H1 (cell line): Measurements from ENCODE around the gene STEEP1. TPM values are rescaled to one million over a fixed set of nuclear protein-coding genes. Genes with fewer than 3 reads are reported as not detected.

Experiments used
- CTCF ChIA-PET: fragments of 300-600 bp; sonication (Branson Sonifier 250); formaldehyde crosslinking; loops from one replicate; lab custom pipeline; 2021; ENCODE audit not compliant: partially characterized antibody; lab: Charles Lee
- POLR2A ChIA-PET: fragments of 300-600 bp; sonication (Branson Sonifier 250); formaldehyde crosslinking; loops from one replicate; lab custom pipeline; 2021; ENCODE audit warnings: inconsistent platforms; ENCODE audit not compliant: partially characterized antibody; lab: Charles Lee
- DNase-seq, 2 experiments: peaks; one replicate each; pipeline versions ENCODE4 v3.0.0 to v3.0.0-alpha.2; 2010 to 2022; ENCODE audit warnings: low spot score in 2 of 2, low read depth in 1 of 2, mixed read lengths in 1 of 2
- FAIRE-seq: peaks from 2 replicates; lab custom pipeline; 2011; peaks lifted over from hg19 to GRCh38; lab: Jason Lieb, UNC
- H2AFZ ChIP-seq: 2 replicates; pipeline ENCODE4 v1.8.1; 2012; ENCODE audit warnings: low read length, inconsistent platforms
- H2AK5ac ChIP-seq: 2 replicates; pipeline ENCODE4 v1.6.1; 2013; ENCODE audit warnings: low read depth, low read length
- H2BK120ac ChIP-seq: replicated peaks from 2 replicates; pipeline ENCODE3; 2013; ENCODE audit warnings: low read depth, low read length, inconsistent platforms
- H2BK12ac ChIP-seq: 2 replicates; pipeline ENCODE4 v1.6.1; 2013; ENCODE audit warnings: low read depth, low read length
- H2BK15ac ChIP-seq: 2 replicates; pipeline ENCODE4 v1.6.1; 2013; ENCODE audit warnings: low read length
- H2BK20ac ChIP-seq: 2 replicates; pipeline ENCODE4 v1.6.1; 2013; ENCODE audit warnings: low read length
- H2BK5ac ChIP-seq: 2 replicates; pipeline ENCODE4 v1.6.1; 2013; ENCODE audit warnings: low read depth, low read length
- H3K14ac ChIP-seq: 2 replicates; pipeline ENCODE4 v1.6.1; 2013; ENCODE audit warnings: inconsistent platforms; ENCODE audit not compliant: insufficient read length
- H3K18ac ChIP-seq: 2 replicates; pipeline ENCODE4 v1.6.1; 2013; ENCODE audit warnings: low read length; ENCODE audit errors: extremely low read depth
- H3K23ac ChIP-seq: 2 replicates; pipeline ENCODE4 v1.6.1; 2013; ENCODE audit warnings: inconsistent platforms; ENCODE audit not compliant: insufficient read length
- H3K23me2 ChIP-seq: 2 replicates; pipeline ENCODE4 v1.6.1; 2013; ENCODE audit warnings: low read depth, low read length
- H3K27ac ChIP-seq: 2 replicates; pipeline ENCODE4 v1.6.1; 2011; ENCODE audit warnings: low read depth, low read length, inconsistent platforms
- H3K27me3 ChIP-seq, 4 experiments: replicated peaks in 1 of 4; 1 replicate in 1 of 4; 2 replicates in 3 of 4; pipeline versions ENCODE4 v1.6.1 to v1.8.1; 2011 to 2013; ENCODE audit warnings: low read length in 3 of 4, mild to moderate bottlenecking in 3 of 4, inconsistent platforms in 2 of 4, mixed read lengths in 2 of 4, moderate library complexity in 1 of 4; ENCODE audit not compliant: control insufficient read depth in 3 of 4, insufficient read depth in 3 of 4; ENCODE audit errors: extremely low read depth in 1 of 4
- H3K36me3 ChIP-seq, 4 experiments: 2 replicates each; pipeline versions ENCODE4 v1.6.1 to v1.8.1; 2011 to 2013; ENCODE audit warnings: mild to moderate bottlenecking in 4 of 4, low read length in 3 of 4, moderate library complexity in 2 of 4, control low read depth in 1 of 4, inconsistent platforms in 1 of 4; ENCODE audit not compliant: insufficient read depth in 4 of 4, control insufficient read depth in 2 of 4
- H3K4ac ChIP-seq: replicated peaks from 2 replicates; pipeline ENCODE3; 2013; ENCODE audit warnings: low read length, low read depth, mixed read lengths, inconsistent platforms; ENCODE audit not compliant: insufficient read length
- H3K4me1 ChIP-seq, 4 experiments: replicated peaks in 1 of 4; 1 replicate in 1 of 4; 2 replicates in 3 of 4; pipeline versions ENCODE4 v1.6.1 to v1.8.1; 2011 to 2013; ENCODE audit warnings: low read length in 3 of 4, inconsistent platforms in 2 of 4, mixed read lengths in 1 of 4; ENCODE audit not compliant: insufficient read depth in 4 of 4, control insufficient read depth in 3 of 4
- H3K4me2 ChIP-seq, 2 experiments: 2 replicates each; pipeline versions ENCODE4 v1.6.1 to v1.8.1; 2011 to 2013; ENCODE audit warnings: low read depth in 2 of 2, low read length in 2 of 2, control low read depth in 1 of 2, inconsistent platforms in 1 of 2, mild to moderate bottlenecking in 1 of 2; ENCODE audit not compliant: insufficient read depth in 1 of 2
- H3K4me3 ChIP-seq, 4 experiments: fragments of 200-600, 300-600 bp in 1 of 4; sonication (generic), shearing (Covaris generic), sonication (Bioruptor Twin) in 1 of 4; 2 replicates each; pipeline versions ENCODE4 v1.5.1 to v1.8.1; 2011 to 2016; ENCODE audit warnings: low read length in 4 of 4, low read depth in 3 of 4, control low read depth in 2 of 4, inconsistent platforms in 2 of 4, mild to moderate bottlenecking in 2 of 4, mixed read lengths in 1 of 4, moderate library complexity in 1 of 4; ENCODE audit not compliant: insufficient read depth in 2 of 4; ENCODE audit errors: extremely low read depth in 1 of 4
- H3K56ac ChIP-seq: replicated peaks from 2 replicates; pipeline ENCODE3; 2013; ENCODE audit warnings: low read depth, mild to moderate bottlenecking, mixed read lengths, low read length, inconsistent platforms; ENCODE audit not compliant: insufficient read length
- H3K79me1 ChIP-seq: 2 replicates; pipeline ENCODE4 v1.6.1; 2013; ENCODE audit warnings: low read depth, low read length, control low read depth
- H3K79me2 ChIP-seq, 2 experiments: 2 replicates each; pipeline versions ENCODE4 v1.6.1 to v1.8.1; 2012 to 2013; ENCODE audit warnings: low read length in 2 of 2, mild to moderate bottlenecking in 2 of 2, inconsistent platforms in 1 of 2; ENCODE audit not compliant: insufficient read depth in 2 of 2, control insufficient read depth in 1 of 2
- H3K9ac ChIP-seq, 4 experiments: replicated peaks in 1 of 4; 1 replicate in 1 of 4; 2 replicates in 3 of 4; pipeline versions ENCODE4 v1.6.1 to v1.8.1; 2011 to 2013; ENCODE audit warnings: low read depth in 3 of 4, low read length in 3 of 4, control low read depth in 2 of 4, mild to moderate bottlenecking in 2 of 4, moderate library complexity in 2 of 4, inconsistent platforms in 1 of 4; ENCODE audit errors: extremely low read depth in 1 of 4
- H3K9me3 ChIP-seq, 2 experiments: 2 replicates each; pipeline versions ENCODE4 v1.6.1 to v1.8.1; 2012 to 2013; ENCODE audit warnings: mild to moderate bottlenecking in 2 of 2, moderate library complexity in 2 of 2, control low read depth in 1 of 2, inconsistent platforms in 1 of 2, low read depth in 1 of 2, low read length in 1 of 2, mixed read lengths in 1 of 2; ENCODE audit not compliant: insufficient read depth in 2 of 2
- H4K20me1 ChIP-seq, 2 experiments: replicated peaks in 1 of 2; 2 replicates each; pipeline versions ENCODE3 to v1.8.1; 2011 to 2013; ENCODE audit warnings: inconsistent platforms in 2 of 2, low read length in 2 of 2, mild to moderate bottlenecking in 1 of 2; ENCODE audit not compliant: insufficient read depth in 2 of 2, control insufficient read depth in 1 of 2
- H4K5ac ChIP-seq: 2 replicates; pipeline ENCODE4 v1.6.1; 2013; ENCODE audit warnings: low read length, low read depth, mixed read lengths, inconsistent platforms; ENCODE audit not compliant: insufficient read length
- H4K8ac ChIP-seq: 2 replicates; pipeline ENCODE4 v1.8.0; 2013; ENCODE audit warnings: mild to moderate bottlenecking, moderate library complexity, low read length, inconsistent platforms; ENCODE audit not compliant: insufficient read depth; ENCODE audit errors: extremely low read depth
- H4K91ac ChIP-seq: replicated peaks from 2 replicates; pipeline ENCODE3; 2013; ENCODE audit warnings: low read length, mixed read lengths, inconsistent platforms; ENCODE audit not compliant: insufficient read length
- BCL11A ChIP-seq, 2 experiments: IDR thresholded peaks; one replicate each; pipeline ENCODE4 v1.6.1; 2011; ENCODE audit warnings: low read depth in 2 of 2, low read length in 2 of 2, mild to moderate bottlenecking in 2 of 2
- CHD2 ChIP-seq: IDR thresholded peaks from 2 replicates; pipeline ENCODE4 v1.6.1; 2012; ENCODE audit warnings: low read length, improper control_type of control experiment
- CTBP2 ChIP-seq: IDR thresholded peaks from 2 replicates; pipeline ENCODE4 v1.7.0; 2011; ENCODE audit warnings: borderline replicate concordance, mild to moderate bottlenecking, moderate library complexity, mixed read lengths, low read length; ENCODE audit not compliant: insufficient read depth, insufficient read length
- JUN ChIP-seq: IDR thresholded peaks from 2 replicates; pipeline ENCODE4 v1.6.1; 2011; ENCODE audit warnings: low read depth, mild to moderate bottlenecking, improper control_type of control experiment, low read length
- KDM4A ChIP-seq: IDR thresholded peaks from one replicate; pipeline ENCODE4 v1.7.1; 2012; ENCODE audit warnings: low read depth, mild to moderate bottlenecking, moderate library complexity, low read length, inconsistent platforms; ENCODE audit not compliant: severe bottlenecking
- RAD21 ChIP-seq, 2 experiments: IDR thresholded peaks in 1 of 2; conservative IDR thresholded peaks in 1 of 2; 2 replicates each; pipeline ENCODE4 v1.6.1; 2011; ENCODE audit warnings: low read depth in 2 of 2, low read length in 2 of 2, improper control_type of control experiment in 1 of 2, inconsistent platforms in 1 of 2, mild to moderate bottlenecking in 1 of 2, moderate library complexity in 1 of 2
- SP2 ChIP-seq: IDR thresholded peaks from 2 replicates; pipeline ENCODE4 v1.6.1; 2012; ENCODE audit warnings: mild to moderate bottlenecking, low read length, inconsistent platforms
- WGBS, 2 experiments: shearing (Covaris generic) in 1 of 2; methylation state at CpG; one replicate each; pipeline versions ENCODE4 v1.1.6 to v1.1.7; 2013 to 2015; ENCODE audit warnings: low lambda C conversion rate in 2 of 2, mixed read lengths in 2 of 2, inconsistent platforms in 1 of 2, low coverage in 1 of 2, missing lambda C conversion rate in 1 of 2; ENCODE audit not compliant: insufficient replicate concordance in 2 of 2, insufficient coverage in 1 of 2, insufficient read length in 1 of 2; ENCODE audit errors: extremely low coverage in 1 of 2, missing lambda C conversion rate in 1 of 2; 5-methylcytosine and 5-hydroxymethylcytosine counted together
- polyA plus RNA-seq, 7 experiments: library from polyadenylated mRNA; depleted of rRNA in 3 of 7; stranded (reverse) in 5 of 7; unstranded in 2 of 7; fragments of >200 nt in 5 of 7; fragments of 200-250 nt in 2 of 7; gene quantifications; 1 replicate in 5 of 7; 2 replicates in 1 of 7; 4 replicates in 1 of 7; pipeline versions ENCODE4 v1.2.1 to v1.2.3, GENCODE V29; 2011 to 2013; ENCODE audit warnings: missing spikeins in 2 of 7, mixed read lengths in 2 of 7
- total RNA-seq: library from RNA; stranded (reverse); fragmentation: NEBNext Ultra II Directional; extraction: Animal tissue kit (Norgen Biotek cat#: 25700); gene quantifications from 2 replicates; pipeline ENCODE4 v1.2.1, GENCODE V29; 2021

The STEEP1 gene
- total and polyA plus RNA-seq, 2 of the 8 experiments (the other 6 are each of a cell fraction or from before 2014, with no cell fraction given) = 9.2 to 29.7 TPM

- peaks cover 4 to 6% of the 10 kb centered on the region in 2 experiments for H4K20me1 ChIP-seq
- H3K36me3 ChIP-seq = no peaks in the 10 kb centered on the region
- FAIRE-seq = no peak
- no peak overlapping the region for H2BK12ac ChIP-seq
- H3K79me1 ChIP-seq = no peaks in the 10 kb centered on the region; the same call in 1 of the 2 replicates
- H3K4me3 ChIP-seq = peak overlapping the region in 1 of 4 experiments; percentile 80; a peak in 5 of 8 replicates
- H3K27me3 ChIP-seq = peaks cover 0 to 15% (median 4%) of the 10 kb centered on the region in 4 experiments; a peak in 4 of 7 replicates
- no peak overlapping the region for H3K56ac ChIP-seq
- no peak overlapping the region for H2BK20ac ChIP-seq
- no peak for DNase-seq
- no peak overlapping the region for H3K4ac ChIP-seq
- H3K27ac ChIP-seq = no peak overlapping the region
- TF ChIP-seq CHD2 (no peak), JUN (no peak), CTBP2 (no peak), BCL11A (IDR thresholded peaks at IDR 0.05; ENCODE audit: low read depth in 2 of 2, low read length in 2 of 2) (no peak), RAD21 (IDR thresholded peaks at IDR 0.05 in 1 of 2, conservative IDR thresholded peaks at IDR 0.05 in 1 of 2; ENCODE audit: low read depth in 2 of 2, low read length in 2 of 2) (no peak), SP2 (no peak), KDM4A (no peak)
- H3K23me2 ChIP-seq = peaks cover 2% of the 10 kb centered on the region; the same call in 1 of the 2 replicates
- no peak overlapping the region for H3K23ac ChIP-seq
- H2BK5ac ChIP-seq = no peak overlapping the region
- H2AK5ac ChIP-seq = no peak overlapping the region
- H2BK120ac ChIP-seq = no peak overlapping the region
- peaks cover 0 to 20% of the 10 kb centered on the region in 2 experiments; a peak in 2 of 4 replicates for H3K79me2 ChIP-seq
- H2BK15ac ChIP-seq = no peak overlapping the region
- peak overlapping the region in 1 of 4 experiments; percentile 87; a peak in 1 of 7 replicates for H3K9ac ChIP-seq
- peak overlapping the region; percentile 79 to 83; a peak in 3 of 4 replicates for H3K4me2 ChIP-seq
- H4K5ac ChIP-seq = no peak overlapping the region
- no peak overlapping the region for H3K18ac ChIP-seq
- no peaks in the 10 kb centered on the region; a peak in 1 of 7 replicates for H3K4me1 ChIP-seq
- WGBS, 2 experiments = 83% methylated on average over 7 of the region's 7 CpGs; no CpG with 5 or more reads in 1 of the 2 experiments
- CTCF ChIA-PET = interaction anchor here (1.0 kb wide), 1 partner anchor 10 kb away, joined by 3 read pairs; no protein-coding TSS in a partner anchor
- H3K14ac ChIP-seq = no peak overlapping the region
- H4K91ac ChIP-seq = no peak overlapping the region
- POLR2A ChIA-PET = interaction anchor here (0.9 to 1.9 kb wide), 2 partner anchors 8 to 21 kb away, joined by 3 to 8 read pairs; no protein-coding TSS in a partner anchor
- H3K9me3 ChIP-seq = no peaks in the 10 kb centered on the region
- H4K8ac ChIP-seq = no peak overlapping the region
- peak overlapping the region; percentile 77; the same call in 1 of the 2 replicates for H2AFZ ChIP-seq
Measured at GRCh38 chrX:119607018-119607389, 41.8 kb upstream of the STEEP1 start.
